ENCODE results near the gene MICU1. TPM values are rescaled to one million over a fixed set of nuclear protein-coding genes. Genes with fewer than 3 reads are reported as not detected.
"Not testable (repeated sequence)": the region's sequence is repeated elsewhere in the genome, so short reads cannot be mapped to it uniquely, and the experiment has no call there.

The MICU1 gene
- polyA plus RNA-seq, 1 donor, result 54.6 TPM

GRCh38 chr10:72567889-72568640 is 57.8 kb downstream of the MICU1 start:
- peak in 1 of 2 donors; percentile 4 for DNase-seq
- 90% methylated on average over 2 of the region's 4 CpGs for WGBS (ENCODE audit: insufficient coverage, low lambda C conversion rate)
- no peak overlapping the region for H3K27ac ChIP-seq (ENCODE audit: low read length)

GRCh38 chr10:72567421-72567820 is 58.5 kb downstream of the MICU1 start:
- Histone ChIP-seq H3K27me3 (ENCODE audit: control insufficient read depth, insufficient read depth, low read length) (no peaks in the 10 kb centered on the region), H3K4me3 (ENCODE audit: low read length) (no peak overlapping the region), H3K4me1 (ENCODE audit: control insufficient read depth, insufficient read depth, low read length) (no peaks in the 10 kb centered on the region), H3K9me3 (ENCODE audit: control insufficient read depth, low read depth, low read length) (no peaks in the 10 kb centered on the region), H3K36me3 (ENCODE audit: control insufficient read depth, insufficient read depth, low read length) (peaks cover 6% of the 10 kb centered on the region), H3K27ac (ENCODE audit: low read length) (no peak overlapping the region)
- DNase-seq, result no peak
- WGBS (ENCODE audit: insufficient coverage, low lambda C conversion rate), result no CpG with 5 or more reads among the region's 3 CpGs

More at GRCh38 chr10:72567889-72568640, 57.8 kb downstream of the MICU1 start:
- peaks cover 4% of the 10 kb centered on the region for H3K36me3 ChIP-seq (ENCODE audit: control insufficient read depth, insufficient read depth, low read length)
- no peaks in the 10 kb centered on the region for H3K9me3 ChIP-seq (ENCODE audit: control insufficient read depth, low read depth, low read length)
- H3K4me3 ChIP-seq (ENCODE audit: low read length), result no peak overlapping the region
- H3K4me1 ChIP-seq (ENCODE audit: control insufficient read depth, insufficient read depth, low read length), result no peaks in the 10 kb centered on the region
- H3K27me3 ChIP-seq (ENCODE audit: control insufficient read depth, insufficient read depth, low read length), result no peaks in the 10 kb centered on the region

- no peak for DNase-seq
- no peaks in the 10 kb centered on the region for H3K4me1 ChIP-seq (ENCODE audit: control insufficient read depth, insufficient read depth, low read length)
- H3K36me3 ChIP-seq (ENCODE audit: control insufficient read depth, insufficient read depth, low read length), result peaks cover 18% of the 10 kb centered on the region
- no peak overlapping the region for H3K27ac ChIP-seq (ENCODE audit: low read length)
- H3K4me3 ChIP-seq (ENCODE audit: low read length), result no peak overlapping the region
- H3K9me3 ChIP-seq (ENCODE audit: control insufficient read depth, low read depth, low read length), result no peaks in the 10 kb centered on the region
- no peaks in the 10 kb centered on the region for H3K27me3 ChIP-seq (ENCODE audit: control insufficient read depth, insufficient read depth, low read length)
- WGBS (ENCODE audit: insufficient coverage, low lambda C conversion rate), result no CpG with 5 or more reads among the region's 1 CpG
Measured at GRCh38 chr10:72564596-72564995, 61.3 kb downstream of the MICU1 start.

- H3K27me3 ChIP-seq (ENCODE audit: control insufficient read depth, insufficient read depth, low read length), result no peaks in the 10 kb centered on the region
- H3K27ac ChIP-seq (ENCODE audit: low read length), result no peak overlapping the region
- no peaks in the 10 kb centered on the region for H3K4me1 ChIP-seq (ENCODE audit: control insufficient read depth, insufficient read depth, low read length)
- no peaks in the 10 kb centered on the region for H3K9me3 ChIP-seq (ENCODE audit: control insufficient read depth, low read depth, low read length)
- peaks cover 23% of the 10 kb centered on the region for H3K36me3 ChIP-seq (ENCODE audit: control insufficient read depth, insufficient read depth, low read length)
- no peak overlapping the region for H3K4me3 ChIP-seq (ENCODE audit: low read length)
- 100% methylated on average over 3 of the region's 6 CpGs for WGBS (ENCODE audit: insufficient coverage, low lambda C conversion rate)
- DNase-seq, result no peak
Measured at GRCh38 chr10:72563327-72563932, 62.4 kb downstream of the MICU1 start.

GRCh38 chr10:72561745-72562166 is 64.1 kb downstream of the MICU1 start:
- WGBS (ENCODE audit: insufficient coverage, low lambda C conversion rate), result no CpG with 5 or more reads among the region's 3 CpGs
- H3K4me3 ChIP-seq (ENCODE audit: low read length), result no peak overlapping the region
- peaks cover 27% of the 10 kb centered on the region for H3K36me3 ChIP-seq (ENCODE audit: control insufficient read depth, insufficient read depth, low read length)
- H3K4me1 ChIP-seq (ENCODE audit: control insufficient read depth, insufficient read depth, low read length), result no peaks in the 10 kb centered on the region
- no peaks in the 10 kb centered on the region for H3K9me3 ChIP-seq (ENCODE audit: control insufficient read depth, low read depth, low read length)
- H3K27ac ChIP-seq (ENCODE audit: low read length), result no peak overlapping the region
- no peak for DNase-seq
- H3K27me3 ChIP-seq (ENCODE audit: control insufficient read depth, insufficient read depth, low read length), result no peaks in the 10 kb centered on the region

- peaks cover 21% of the 10 kb centered on the region for H3K36me3 ChIP-seq (ENCODE audit: control insufficient read depth, insufficient read depth, low read length)
- WGBS (ENCODE audit: insufficient coverage, low lambda C conversion rate), result no CpG with 5 or more reads among the region's 1 CpG
Measured at GRCh38 chr10:72557362-72557761, 68.5 kb downstream of the MICU1 start.

GRCh38 chr10:72552857-72553256 is 73.0 kb downstream of the MICU1 start:
- Histone ChIP-seq H3K4me1 (ENCODE audit: control insufficient read depth, insufficient read depth, low read length) (no peaks in the 10 kb centered on the region), H3K9me3 (ENCODE audit: control insufficient read depth, low read depth, low read length) (no peaks in the 10 kb centered on the region), H3K36me3 (ENCODE audit: control insufficient read depth, insufficient read depth, low read length) (peaks cover 19% of the 10 kb centered on the region), H3K4me3 (ENCODE audit: low read length) (no peak overlapping the region), H3K27ac (ENCODE audit: low read length) (peak overlapping the region; percentile 43), H3K27me3 (ENCODE audit: control insufficient read depth, insufficient read depth, low read length) (no peaks in the 10 kb centered on the region)
- DNase-seq, result peak; percentile 58 to 59

More at GRCh38 chr10:72557362-72557761, 68.5 kb downstream of the MICU1 start:
- no peak overlapping the region for H3K4me3 ChIP-seq (ENCODE audit: low read length)
- H3K9me3 ChIP-seq (ENCODE audit: control insufficient read depth, low read depth, low read length), result no peaks in the 10 kb centered on the region
- peak in 1 of 2 donors; percentile 28 for DNase-seq
- peak overlapping the region; percentile 63 for H3K27ac ChIP-seq (ENCODE audit: low read length)
- H3K27me3 ChIP-seq (ENCODE audit: control insufficient read depth, insufficient read depth, low read length), result no peaks in the 10 kb centered on the region
- no peaks in the 10 kb centered on the region for H3K4me1 ChIP-seq (ENCODE audit: control insufficient read depth, insufficient read depth, low read length)

- WGBS (ENCODE audit: insufficient coverage, low lambda C conversion rate), result no CpG with 5 or more reads among the region's 2 CpGs
- H3K27ac ChIP-seq (ENCODE audit: low read length), result no peak overlapping the region
- H3K36me3 ChIP-seq (ENCODE audit: control insufficient read depth, insufficient read depth, low read length), result peaks cover 25% of the 10 kb centered on the region
Measured at GRCh38 chr10:72550239-72550638, 75.6 kb downstream of the MICU1 start.

GRCh38 chr10:72545546-72545945 is 80.3 kb downstream of the MICU1 start:
- H3K36me3 ChIP-seq (ENCODE audit: control insufficient read depth, insufficient read depth, low read length), result peaks cover 35% of the 10 kb centered on the region
- peaks cover 7% of the 10 kb centered on the region for H3K9me3 ChIP-seq (ENCODE audit: control insufficient read depth, low read depth, low read length)
- 80% methylated on average over 1 of the region's 1 CpG for WGBS (ENCODE audit: insufficient coverage, low lambda C conversion rate)
- no peak overlapping the region for H3K27ac ChIP-seq (ENCODE audit: low read length)
- H3K4me1 ChIP-seq (ENCODE audit: control insufficient read depth, insufficient read depth, low read length), result no peaks in the 10 kb centered on the region
- no peak for DNase-seq
- no peaks in the 10 kb centered on the region for H3K27me3 ChIP-seq (ENCODE audit: control insufficient read depth, insufficient read depth, low read length)
- no peak overlapping the region for H3K4me3 ChIP-seq (ENCODE audit: low read length)

More at GRCh38 chr10:72550239-72550638, 75.6 kb downstream of the MICU1 start:
- Histone ChIP-seq H3K27me3 (ENCODE audit: control insufficient read depth, insufficient read depth, low read length) (no peaks in the 10 kb centered on the region), H3K4me1 (ENCODE audit: control insufficient read depth, insufficient read depth, low read length) (no peaks in the 10 kb centered on the region), H3K9me3 (ENCODE audit: control insufficient read depth, low read depth, low read length) (no peaks in the 10 kb centered on the region), H3K4me3 (ENCODE audit: low read length) (no peak overlapping the region)
- no peak for DNase-seq

- WGBS (ENCODE audit: insufficient coverage, low lambda C conversion rate), result 100% methylated on average over 2 of the region's 6 CpGs
- H3K4me1 ChIP-seq (ENCODE audit: control insufficient read depth, insufficient read depth, low read length); H3K27ac ChIP-seq (ENCODE audit: low read length); DNase-seq; H3K4me3 ChIP-seq (ENCODE audit: low read length); H3K27me3 ChIP-seq (ENCODE audit: control insufficient read depth, insufficient read depth, low read length); H3K9me3 ChIP-seq (ENCODE audit: control insufficient read depth, low read depth, low read length): not testable (repeated sequence)
- H3K36me3 ChIP-seq (ENCODE audit: control insufficient read depth, insufficient read depth, low read length), result peaks cover 24% of the 10 kb centered on the region
Measured at GRCh38 chr10:72543855-72544254, 82.0 kb downstream of the MICU1 start.

Data from large intestine (tissue), 3 donors.